M059J (cell line): ENCODE results near the gene RAB3IL1. TPM values are rescaled to one million over a fixed set of nuclear protein-coding genes. Genes with fewer than 3 reads are reported as not detected.

ENCODE experiments used
- DNase-seq: peaks from one replicate; pipeline ENCODE4 v3.0.0-alpha.2; 2012; ENCODE audit warnings: low read depth
- total RNA-seq: library from RNA; depleted of rRNA; stranded (reverse); fragments of >200 nt; shearing (Covaris generic); gene quantifications from 2 replicates; pipeline ENCODE4 v1.2.3, GENCODE V29; 2014

The RAB3IL1 gene
- total RNA-seq, 1 experiment from 2014 or later: 1.4 TPM

GRCh38 chr11:61952882-61953281 is 35.5 kb upstream of the RAB3IL1 start:
- DNase-seq: no peak

- no peak for DNase-seq
These were observed 34.2 kb upstream of the RAB3IL1 start for GRCh38 chr11:61951484-61952135.

GRCh38 chr11:61950035-61950547 is 32.7 kb upstream of the RAB3IL1 start, which contains the start of gene BEST1:
BEST1 (plus strand) TSS chr11:61950351; CDS start chr11:61951807, 1,456 bp downstream.
- no peak for DNase-seq

- DNase-seq: peak; percentile 40
These were observed 32.0 kb upstream of the RAB3IL1 start for GRCh38 chr11:61949169-61950034.

- no peak for DNase-seq
These were observed 31.1 kb upstream of the RAB3IL1 start for GRCh38 chr11:61948505-61948904.

GRCh38 chr11:61947486-61948210 is 30.3 kb upstream of the RAB3IL1 start:
- peak; percentile 77 for DNase-seq

- no peak for DNase-seq
These were observed 29.5 kb upstream of the RAB3IL1 start for GRCh38 chr11:61946894-61947293.

GRCh38 chr11:61945191-61945590 is 27.8 kb upstream of the RAB3IL1 start:
- DNase-seq: no peak

GRCh38 chr11:61940466-61940865 is 23.1 kb upstream of the RAB3IL1 start:
- no peak for DNase-seq

GRCh38 chr11:61935861-61936260 is 18.5 kb upstream of the RAB3IL1 start:
- DNase-seq: no peak

- DNase-seq: no peak
These were observed 13.6 kb upstream of the RAB3IL1 start for GRCh38 chr11:61930933-61931332.

- DNase-seq: no peak
These were observed 11.2 kb upstream of the RAB3IL1 start for GRCh38 chr11:61928606-61929005.

- no peak for DNase-seq
These were observed 10.1 kb upstream of the RAB3IL1 start for GRCh38 chr11:61927501-61927900.

- no peak for DNase-seq
These were observed 8.9 kb upstream of the RAB3IL1 start for GRCh38 chr11:61926235-61926634.

GRCh38 chr11:61925736-61926135 is 8.4 kb upstream of the RAB3IL1 start:
- no peak for DNase-seq

- DNase-seq: no peak
These were observed 6.7 kb upstream of the RAB3IL1 start for GRCh38 chr11:61924064-61924455.

GRCh38 chr11:61923166-61924063 is 6.0 kb upstream of the RAB3IL1 start:
- DNase-seq: no peak

- DNase-seq: no peak
These were observed 5.2 kb upstream of the RAB3IL1 start for GRCh38 chr11:61922539-61922938.

- no peak for DNase-seq
These were observed 4.1 kb upstream of the RAB3IL1 start for GRCh38 chr11:61921446-61921845.

- DNase-seq: no peak
These were observed 2.6 kb upstream of the RAB3IL1 start for GRCh38 chr11:61919705-61920631.
